ENCODE data around the gene C10orf90. TPM values are rescaled to one million over a fixed set of nuclear protein-coding genes. Genes with fewer than 3 reads are reported as not detected.
A peak's percentile ranks its signal among the peaks of the same experiment; 100 is the strongest.

The C10orf90 gene
- total RNA-seq, 1 donor: 0.72 TPM

- Histone ChIP-seq H4K20me1 (ENCODE audit: insufficient read depth, low read length) (no peaks in the 10 kb centered on the region), H3K4me3 (ENCODE audit: insufficient read depth, low read length) (no peak overlapping the region), H3K79me2 (ENCODE audit: insufficient read depth, low read length) (no peaks in the 10 kb centered on the region), H3K27ac (ENCODE audit: low read depth, low read length) (no peak overlapping the region), H3K27me3 (ENCODE audit: insufficient read depth, low read length) (no peaks in the 10 kb centered on the region), H3K9me3 (ENCODE audit: low read depth, low read length) (no peaks in the 10 kb centered on the region), H3K36me3 (ENCODE audit: insufficient read depth, low read length) (no peaks in the 10 kb centered on the region), H3K4me1 (ENCODE audit: insufficient read depth, low read length) (no peaks in the 10 kb centered on the region), H2AFZ (ENCODE audit: low read length) (no peak overlapping the region), H3K4me2 (ENCODE audit: insufficient read depth, low read length) (no peak overlapping the region)
- DNase-seq (ENCODE audit: insufficient read length, low spot score, missing footprints): peak; percentile 58
- no peak for TF ChIP-seq CTCF (IDR thresholded peaks at IDR 0.05; ENCODE audit: extremely low read depth, low read depth, low read length)
These were observed 107.1 kb downstream of the C10orf90 start for GRCh38 chr10:126563361-126563760.

- DNase-seq (ENCODE audit: insufficient read length, low spot score, missing footprints): no peak
- H3K27ac ChIP-seq (ENCODE audit: low read depth, low read length): no peak overlapping the region
- peak overlapping the region; percentile 78 for H3K4me2 ChIP-seq (ENCODE audit: insufficient read depth, low read length)
- H3K36me3 ChIP-seq (ENCODE audit: insufficient read depth, low read length): no peaks in the 10 kb centered on the region
- no peaks in the 10 kb centered on the region for H3K4me1 ChIP-seq (ENCODE audit: insufficient read depth, low read length)
- H3K79me2 ChIP-seq (ENCODE audit: insufficient read depth, low read length): no peaks in the 10 kb centered on the region
- no peaks in the 10 kb centered on the region for H3K9me3 ChIP-seq (ENCODE audit: low read depth, low read length)
- no peak for TF ChIP-seq CTCF (IDR thresholded peaks at IDR 0.05; ENCODE audit: extremely low read depth, low read depth, low read length)
- H2AFZ ChIP-seq (ENCODE audit: low read length): peak overlapping the region; percentile 88
- peak overlapping the region; percentile 68 for H3K4me3 ChIP-seq (ENCODE audit: insufficient read depth, low read length)
- H4K20me1 ChIP-seq (ENCODE audit: insufficient read depth, low read length): no peaks in the 10 kb centered on the region
- no peaks in the 10 kb centered on the region for H3K27me3 ChIP-seq (ENCODE audit: insufficient read depth, low read length)
These were observed 108.4 kb downstream of the C10orf90 start for GRCh38 chr10:126561921-126562680.

GRCh38 chr10:126561294-126561920 is 109.1 kb downstream of the C10orf90 start:
- Histone ChIP-seq H3K79me2 (ENCODE audit: insufficient read depth, low read length) (no peaks in the 10 kb centered on the region), H4K20me1 (ENCODE audit: insufficient read depth, low read length) (no peaks in the 10 kb centered on the region), H3K4me3 (ENCODE audit: insufficient read depth, low read length) (peak overlapping the region; percentile 68), H3K27ac (ENCODE audit: low read depth, low read length) (no peak overlapping the region), H3K4me1 (ENCODE audit: insufficient read depth, low read length) (no peaks in the 10 kb centered on the region), H3K9me3 (ENCODE audit: low read depth, low read length) (no peaks in the 10 kb centered on the region), H3K4me2 (ENCODE audit: insufficient read depth, low read length) (peak overlapping the region; percentile 78), H3K27me3 (ENCODE audit: insufficient read depth, low read length) (no peaks in the 10 kb centered on the region), H2AFZ (ENCODE audit: low read length) (peak overlapping the region; percentile 88), H3K36me3 (ENCODE audit: insufficient read depth, low read length) (no peaks in the 10 kb centered on the region)
- TF ChIP-seq CTCF (IDR thresholded peaks at IDR 0.05; ENCODE audit: extremely low read depth, low read depth, low read length): no peak
- DNase-seq (ENCODE audit: insufficient read length, low spot score, missing footprints): peak; percentile 62

- no peaks in the 10 kb centered on the region for H3K79me2 ChIP-seq (ENCODE audit: insufficient read depth, low read length)
- H3K4me1 ChIP-seq (ENCODE audit: insufficient read depth, low read length): no peaks in the 10 kb centered on the region
- DNase-seq (ENCODE audit: insufficient read length, low spot score, missing footprints): no peak
- H3K9me3 ChIP-seq (ENCODE audit: low read depth, low read length): no peaks in the 10 kb centered on the region
- peaks cover 2% of the 10 kb centered on the region for H3K27me3 ChIP-seq (ENCODE audit: insufficient read depth, low read length)
- H4K20me1 ChIP-seq (ENCODE audit: insufficient read depth, low read length): no peaks in the 10 kb centered on the region
- H3K27ac ChIP-seq (ENCODE audit: low read depth, low read length): no peak overlapping the region
- H2AFZ ChIP-seq (ENCODE audit: low read length): no peak overlapping the region
- H3K36me3 ChIP-seq (ENCODE audit: insufficient read depth, low read length): no peaks in the 10 kb centered on the region
- TF ChIP-seq CTCF (IDR thresholded peaks at IDR 0.05; ENCODE audit: extremely low read depth, low read depth, low read length): no peak
- no peak overlapping the region for H3K4me2 ChIP-seq (ENCODE audit: insufficient read depth, low read length)
- no peak overlapping the region for H3K4me3 ChIP-seq (ENCODE audit: insufficient read depth, low read length)
These were observed 111.6 kb downstream of the C10orf90 start for GRCh38 chr10:126558881-126559280.
